Heart right ventricle (tissue), 16 donors: ENCODE measurements around the gene LOXHD1. TPM values are rescaled to one million over a fixed set of nuclear protein-coding genes. Genes with fewer than 3 reads are reported as not detected.

Experiments used
- ATAC-seq, 8 donors: fragments of 200-7000 bp; cut with Tn5 transposase; one replicate each; pipeline ENCODE4 v1.9.1; 2020; ENCODE audit warnings: mild to moderate bottlenecking in 8 of 8, moderate library complexity in 8 of 8, moderate number of reproducible peaks in 1 of 8
- DNase-seq, 2 donors: peaks; one replicate each; pipeline ENCODE4 v3.0.0-alpha.2; 2020
- H3K27ac ChIP-seq, 10 donors: fragments of 200-600 bp; sonication (generic) in 2 of 10; one replicate each; pipeline versions ENCODE4 v1.5.0 to v1.8.0; 2020 to 2022; ENCODE audit warnings: mild to moderate bottlenecking in 3 of 10
- H3K27me3 ChIP-seq, 7 donors: fragments of 200-600 bp; one replicate each; pipeline ENCODE4 v1.8.0; 2021 to 2022; ENCODE audit warnings: mild to moderate bottlenecking in 2 of 7
- H3K36me3 ChIP-seq, 9 donors: fragments of 200-600 bp; sonication (generic) in 1 of 9; one replicate each; pipeline versions ENCODE4 v1.5.0 to v1.8.0; 2020 to 2022; ENCODE audit warnings: mild to moderate bottlenecking in 2 of 9
- H3K4me1 ChIP-seq, 9 donors: fragments of 200-600 bp; sonication (generic) in 1 of 9; one replicate each; pipeline versions ENCODE4 v1.5.0 to v1.8.0; 2020 to 2022; ENCODE audit warnings: mild to moderate bottlenecking in 4 of 9
- H3K4me3 ChIP-seq, 10 donors: fragments of 200-600 bp; sonication (generic) in 2 of 10; one replicate each; pipeline versions ENCODE4 v1.5.0 to v1.8.0; 2020 to 2022; ENCODE audit warnings: mild to moderate bottlenecking in 7 of 10, moderate library complexity in 2 of 10
- H3K9me3 ChIP-seq, 11 donors: fragments of 200-600 bp in 10 of 11; sonication (generic) in 2 of 11; one replicate each; pipeline versions ENCODE4 v1.5.0 to v1.8.0; 2013 to 2022; ENCODE audit warnings: mild to moderate bottlenecking in 2 of 11, control low read depth in 1 of 11, moderate library complexity in 1 of 11
- WGBS, 2 donors: extraction: QIAGEN DNeasy Blood & Tissue Kit; methylation state at CpG; one replicate each; pipeline ENCODE4 v1.1.7; 2013; ENCODE audit warnings: inconsistent platforms in 1 of 2; 5-methylcytosine and 5-hydroxymethylcytosine counted together
- intact Hi-C, 10 donors: fragments of 100-400 bp; cut with DNase I; formaldehyde crosslinking; loops; one replicate each; pipeline versions ENCODE4 v1.11.1 to v1.14.2; 2022
- polyA plus RNA-seq, 2 donors: library from polyadenylated mRNA; stranded (reverse); fragments of 200-250 nt; gene quantifications; one replicate each; pipeline ENCODE4 v1.2.3, GENCODE V29; 2013
- total RNA-seq, 10 donors: library from RNA; stranded (reverse); fragmentation: NEBNext Ultra II Directional in 3 of 10; extraction: Animal tissue kit (Norgen Biotek cat#: 25700) in 3 of 10; gene quantifications; one replicate each; pipeline versions ENCODE4 v1.2.1 to v1.2.4, GENCODE V29; 2021 to 2023
- TF ChIP-seq, protein P1 (sequence below), 9 donors: fragments of 200-600 bp; sonication (generic) in 2 of 9; IDR thresholded peaks; one replicate each; pipeline versions ENCODE4 v1.5.0 to v1.8.0; 2021 to 2022; ENCODE audit warnings: antibody characterized with exemption in 9 of 9, mild to moderate bottlenecking in 5 of 9, moderate library complexity in 1 of 9
- donor health status: Arrhythmogenic right ventricular cardiomyopathy.
- donor health status: ischemic (EF 13 %, LVEDD 7.1; RV severe dilation, severe dysfunction).
- donor health status: healthy with polysubstance abuse.
- donor health status: DM: no; HTN: yes; CAD: no.
- donor health status: DM: no; HTN: no; CAD: no.
- donor health status: ischemic (EF 25% LVEDD 6.9; RV normal size, moderate dysfunction).
- donor health status: ischemic (EF 25% LVEDD 5.7; RV mildly dilated, moderate dysfunction).
- donor health status: healthy.
- donor health status: DM: yes; HTN: yes; CAD: no.
- donor health status: Ischemic cardiomyopathy.
- donor health status: ischemic (EF 35%, LVEDD 5.7; RV mildly dilated, moderate dysfunction).
- donor health status: nonischemic (EF 11% LVEDD 7.7; RV severe dilation, severe dysfunction).
- donor health status: DM: yes; HTN: yes; CAD: no.
- donor health status: PGD.
- donor health status: ischemic (EF 29% LVEDD 5.4; RV normal size, mild dysfunction).
- donor health status: nonischemic (EF 23%, LVEDD 6.1; RV moderate dilation, normal function).

LOXHD1 gene
- total and polyA plus RNA-seq, 12 donors = 0.15 to 1.9 (median 0.88) TPM

DNA sequence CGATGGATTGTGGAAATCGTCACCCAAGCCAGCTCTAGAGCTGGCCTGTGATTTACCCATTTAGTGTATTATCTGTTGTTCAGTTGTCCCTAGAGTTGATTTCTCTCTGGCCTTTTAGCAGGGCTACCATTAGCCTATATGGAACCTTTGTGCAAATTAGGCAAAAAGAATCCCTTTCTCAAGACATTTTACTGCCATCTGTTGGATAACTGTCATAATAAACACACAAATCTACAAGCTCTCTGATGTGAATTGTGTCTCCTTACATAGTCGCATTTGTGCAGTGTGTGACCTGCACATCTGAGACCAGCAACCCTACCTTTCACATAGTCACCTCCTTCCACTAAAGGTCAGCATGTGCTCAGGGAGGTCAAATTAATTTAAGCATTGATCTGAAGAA is 34.0 kb downstream of the LOXHD1 start:
- peaks cover 0 to 15% (median 8%) of the 10 kb centered on the region in 9 donors for H3K4me1 ChIP-seq
- peaks cover 0 to 25% (median 4%) of the 10 kb centered on the region in 7 donors for H3K27me3 ChIP-seq
- H3K27ac ChIP-seq = no peak overlapping the region
- 88% methylated on average over 3 of the region's 3 CpGs for WGBS, 2 donors
- H3K9me3 ChIP-seq = no peaks in the 10 kb centered on the region
- TF ChIP-seq, protein P1, sequence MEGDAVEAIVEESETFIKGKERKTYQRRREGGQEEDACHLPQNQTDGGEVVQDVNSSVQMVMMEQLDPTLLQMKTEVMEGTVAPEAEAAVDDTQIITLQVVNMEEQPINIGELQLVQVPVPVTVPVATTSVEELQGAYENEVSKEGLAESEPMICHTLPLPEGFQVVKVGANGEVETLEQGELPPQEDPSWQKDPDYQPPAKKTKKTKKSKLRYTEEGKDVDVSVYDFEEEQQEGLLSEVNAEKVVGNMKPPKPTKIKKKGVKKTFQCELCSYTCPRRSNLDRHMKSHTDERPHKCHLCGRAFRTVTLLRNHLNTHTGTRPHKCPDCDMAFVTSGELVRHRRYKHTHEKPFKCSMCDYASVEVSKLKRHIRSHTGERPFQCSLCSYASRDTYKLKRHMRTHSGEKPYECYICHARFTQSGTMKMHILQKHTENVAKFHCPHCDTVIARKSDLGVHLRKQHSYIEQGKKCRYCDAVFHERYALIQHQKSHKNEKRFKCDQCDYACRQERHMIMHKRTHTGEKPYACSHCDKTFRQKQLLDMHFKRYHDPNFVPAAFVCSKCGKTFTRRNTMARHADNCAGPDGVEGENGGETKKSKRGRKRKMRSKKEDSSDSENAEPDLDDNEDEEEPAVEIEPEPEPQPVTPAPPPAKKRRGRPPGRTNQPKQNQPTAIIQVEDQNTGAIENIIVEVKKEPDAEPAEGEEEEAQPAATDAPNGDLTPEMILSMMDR (IDR thresholded peaks at IDR 0.05) = peak in 5 of 9 donors; percentile 8 to 38 (median 17)
- no peak overlapping the region for H3K4me3 ChIP-seq
- DNase-seq = no peak
- ATAC-seq = peak in 1 of 8 donors; percentile 8
- no peaks in the 10 kb centered on the region for H3K36me3 ChIP-seq
- intact Hi-C loops = loop anchor here in 1 of 10 donors (10.0 kb wide), 1 partner anchor 58 kb away; no protein-coding TSS in a partner anchor

GRCh38 chr18:46622451-46622850 is 34.6 kb downstream of the LOXHD1 start:
- WGBS, 2 donors = 97 to 98% methylated on average over 4 of the region's 4 CpGs
- DNase-seq = no peak
- Histone ChIP-seq H3K27me3 (peaks cover 0 to 19% (median 0%) of the 10 kb centered on the region in 7 donors), H3K36me3 (no peaks in the 10 kb centered on the region), H3K27ac (no peak overlapping the region), H3K4me3 (no peak overlapping the region), H3K9me3 (no peaks in the 10 kb centered on the region), H3K4me1 (peaks cover 0 to 15% (median 8%) of the 10 kb centered on the region in 9 donors)
- ATAC-seq = no peak
- intact Hi-C loops = loop anchor here in 1 of 10 donors (10.0 kb wide), 1 partner anchor 58 kb away; no protein-coding TSS in a partner anchor
- TF ChIP-seq, protein P1 (IDR thresholded peaks at IDR 0.05) = no peak

- no peak for ATAC-seq
- Histone ChIP-seq H3K9me3 (no peaks in the 10 kb centered on the region), H3K27ac (no peak overlapping the region), H3K36me3 (no peaks in the 10 kb centered on the region), H3K27me3 (peaks cover 0 to 13% (median 0%) of the 10 kb centered on the region in 7 donors), H3K4me1 (peaks cover 0 to 15% (median 8%) of the 10 kb centered on the region in 9 donors), H3K4me3 (no peak overlapping the region)
- WGBS, 2 donors = 67 to 79% methylated on average over 2 of the region's 2 CpGs
- no peak for DNase-seq
- intact Hi-C loops = loop anchor here in 1 of 10 donors (10.0 kb wide), 1 partner anchor 57 kb away; no protein-coding TSS in a partner anchor
- TF ChIP-seq, protein P1 (IDR thresholded peaks at IDR 0.05) = no peak
Observed at GRCh38 chr18:46621871-46622270, 35.1 kb downstream of the LOXHD1 start.

GRCh38 chr18:46621111-46621766 is 35.8 kb downstream of the LOXHD1 start:
- no peak for ATAC-seq
- no peaks in the 10 kb centered on the region for H3K9me3 ChIP-seq
- TF ChIP-seq, protein P1 (IDR thresholded peaks at IDR 0.05) = no peak
- H3K27me3 ChIP-seq = peaks cover 0 to 8% (median 0%) of the 10 kb centered on the region in 7 donors
- DNase-seq = no peak
- intact Hi-C loops = loop anchor here in 1 of 10 donors (10.0 kb wide), 1 partner anchor 56 kb away; no protein-coding TSS in a partner anchor
- H3K4me3 ChIP-seq = no peak overlapping the region
- WGBS, 2 donors = 78 to 80% methylated on average over 6 of the region's 6 CpGs
- H3K36me3 ChIP-seq = no peaks in the 10 kb centered on the region
- no peak overlapping the region for H3K27ac ChIP-seq
- peaks cover 0 to 15% (median 8%) of the 10 kb centered on the region in 9 donors for H3K4me1 ChIP-seq
